HG02852 (cell line): ENCODE results near the gene TMEM222.

Experiments
- ATAC-seq: cut with Tn5 transposase; IDR thresholded peaks from one replicate; pipeline ENCODE4 v1.9.1; 2021; ENCODE audit warnings: mild to moderate bottlenecking, moderate library complexity; ENCODE audit not compliant: unreplicated experiment

The TMEM222 gene

GRCh38 chr1:27306071-27306470 lies 15.9 kb upstream of the TMEM222 start:
- no peak for ATAC-seq

GRCh38 chr1:27306892-27307761 lies 14.8 kb upstream of the TMEM222 start:
- no peak for ATAC-seq

- ATAC-seq: no peak
Measured at GRCh38 chr1:27307874-27308598, 13.9 kb upstream of the TMEM222 start.

- no peak for ATAC-seq
Measured at GRCh38 chr1:27314169-27314568, 7.8 kb upstream of the TMEM222 start.

GRCh38 chr1:27314737-27315136 lies 7.2 kb upstream of the TMEM222 start:
- no peak for ATAC-seq

GRCh38 chr1:27316860-27317259 lies 5.1 kb upstream of the TMEM222 start:
- ATAC-seq: no peak

DNA sequence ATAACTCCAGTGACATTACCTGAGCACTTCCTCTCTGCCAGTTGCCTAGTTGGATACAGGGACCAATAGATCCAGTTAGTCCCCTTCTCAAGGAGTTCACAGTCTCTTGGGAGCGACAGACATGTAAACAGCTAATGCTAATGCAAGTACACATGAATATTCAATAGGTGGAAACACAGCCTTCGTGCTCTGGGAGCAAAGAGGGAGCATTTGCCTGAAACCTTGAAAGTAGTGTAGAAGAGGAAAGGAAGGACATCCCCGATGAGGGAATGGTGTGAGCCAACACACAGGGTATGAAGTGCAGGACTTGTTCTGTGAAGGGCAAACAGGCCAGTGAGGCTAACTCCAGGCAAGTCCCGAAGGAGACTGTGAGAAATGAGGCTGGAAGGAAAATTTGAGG lies 3.8 kb upstream of the TMEM222 start:
- ATAC-seq: no peak

DNA sequence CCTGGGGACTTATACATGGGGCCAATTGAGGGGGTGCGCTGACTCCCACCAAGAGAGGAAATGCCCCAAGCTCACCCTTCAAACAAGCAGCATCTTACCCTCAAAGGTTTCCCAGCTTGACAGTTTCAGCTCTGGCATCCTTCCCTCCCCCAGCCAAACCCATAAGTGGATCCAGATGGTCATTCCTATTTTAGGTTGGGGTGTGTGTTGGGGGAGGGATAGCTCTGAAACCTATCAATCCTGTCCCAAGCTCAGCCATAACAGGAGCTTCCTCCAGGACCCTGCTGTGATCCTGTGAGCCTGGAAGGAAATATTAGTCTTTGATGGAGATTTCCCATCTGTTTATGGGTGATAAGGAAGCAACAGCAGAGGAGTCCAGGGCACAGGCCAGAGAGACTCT lies 3.4 kb upstream of the TMEM222 start:
- no peak for ATAC-seq

GRCh38 chr1:27322569-27323240 lies 742 bp downstream of the TMEM222 start:
- no peak for ATAC-seq

DNA sequence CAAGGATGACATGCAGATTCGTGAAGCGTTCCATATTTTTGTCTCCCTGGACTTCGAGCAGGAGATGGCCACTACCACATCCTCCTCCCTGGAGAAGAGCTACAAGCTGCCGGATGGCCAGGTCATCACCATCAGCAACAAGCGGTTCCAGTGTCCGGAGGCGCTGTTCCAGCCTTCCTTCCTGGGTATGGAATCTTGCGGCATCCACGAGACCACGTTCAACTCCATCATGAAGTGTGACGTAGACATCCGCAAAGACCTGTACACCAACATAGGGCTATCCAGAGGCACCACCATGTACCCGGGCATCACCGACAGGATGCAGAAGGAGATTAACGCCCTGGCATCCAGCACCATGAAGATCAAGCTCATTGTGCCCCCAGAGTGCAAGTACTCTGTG lies 3.3 kb downstream of the TMEM222 start:
- no peak for ATAC-seq

DNA sequence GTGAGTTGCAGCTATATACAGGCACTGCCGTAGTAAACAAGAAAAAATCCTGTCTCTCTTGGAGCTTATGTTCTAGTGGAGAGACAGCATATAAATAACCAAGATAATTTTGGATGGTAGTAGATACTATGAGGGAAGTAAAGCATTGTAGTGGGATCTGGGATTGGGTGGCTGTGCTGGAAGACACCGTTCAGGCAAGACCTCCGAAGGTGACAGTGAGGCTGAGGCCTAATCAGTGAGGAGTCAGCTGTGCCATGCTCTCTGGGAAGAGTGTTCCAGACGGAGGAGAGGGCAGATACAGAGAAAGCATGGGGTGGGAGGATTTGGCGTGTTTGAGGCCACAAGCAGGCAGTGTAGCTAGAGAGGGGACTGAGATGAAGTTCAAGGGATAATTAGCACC lies 6.0 kb downstream of the TMEM222 start:
- no peak for ATAC-seq

GRCh38 chr1:27330786-27331185 lies 8.8 kb downstream of the TMEM222 start:
- ATAC-seq: no peak

GRCh38 chr1:27331426-27331825 lies 9.5 kb downstream of the TMEM222 start:
- no peak for ATAC-seq

DNA sequence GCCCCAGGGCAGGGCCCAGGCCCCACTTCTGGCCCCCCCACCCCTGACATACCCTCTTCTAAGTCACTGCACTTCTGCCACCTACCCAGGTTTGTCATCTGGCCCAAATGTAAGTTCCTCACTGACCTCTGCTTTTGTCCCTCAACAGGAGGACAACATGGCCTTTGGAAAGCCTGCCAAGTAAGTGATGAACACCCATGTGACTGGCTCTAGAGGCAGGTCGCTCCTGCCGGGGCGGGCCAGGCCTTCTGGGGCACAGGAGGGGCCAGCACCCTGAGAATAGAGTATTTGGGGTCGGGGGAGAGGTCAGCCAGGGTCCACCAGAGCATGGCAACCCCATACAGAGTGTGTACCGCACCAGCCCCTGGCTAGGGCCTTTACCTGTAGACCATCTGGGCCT lies 10.0 kb downstream of the TMEM222 start:
- no peak for ATAC-seq

DNA sequence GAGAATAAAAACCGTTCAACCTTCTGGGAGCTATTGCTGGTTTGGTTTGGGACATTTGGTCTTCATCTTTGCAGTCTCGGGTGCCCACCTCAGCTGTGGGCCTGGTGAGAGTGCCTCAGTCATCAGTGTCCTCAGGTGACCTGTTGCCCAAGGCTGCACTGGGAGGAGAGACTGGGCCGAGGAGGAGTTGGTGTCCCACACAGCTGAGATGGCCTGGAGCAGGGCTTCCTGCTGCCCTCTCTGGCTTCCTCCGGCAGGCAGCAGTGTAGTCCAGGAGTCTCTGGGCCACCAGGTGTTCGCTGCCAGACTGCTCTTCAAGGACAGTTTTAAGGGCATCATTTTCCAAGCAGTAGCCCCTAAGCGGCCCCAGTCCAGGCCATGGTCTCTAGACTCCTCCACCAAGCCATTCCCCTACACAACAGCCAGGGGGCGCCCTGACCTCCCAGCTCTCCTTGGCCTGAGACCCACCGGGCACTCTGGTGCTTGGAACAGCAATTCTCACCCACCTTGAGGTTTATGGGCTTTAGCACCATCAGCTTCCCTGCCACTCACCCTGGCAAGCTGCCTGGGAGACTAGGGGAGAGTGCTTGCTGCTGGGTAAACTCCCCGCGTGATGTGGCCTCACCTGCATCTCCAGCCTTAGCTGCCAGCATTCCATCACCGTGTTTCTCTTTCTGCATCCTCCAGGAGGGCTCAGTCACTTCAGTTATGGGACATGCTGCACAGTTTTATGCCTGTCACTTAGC lies 10.7 kb downstream of the TMEM222 start:
- ATAC-seq: no peak

- no peak for ATAC-seq
Measured at GRCh38 chr1:27333717-27334279, 11.8 kb downstream of the TMEM222 start.

- ATAC-seq: no peak
Measured at GRCh38 chr1:27335506-27336422, 13.8 kb downstream of the TMEM222 start.

GRCh38 chr1:27336756-27337155 lies 14.8 kb downstream of the TMEM222 start:
- ATAC-seq: no peak

- no peak for ATAC-seq
Measured at GRCh38 chr1:27338751-27339150, 16.8 kb downstream of the TMEM222 start.

DNA sequence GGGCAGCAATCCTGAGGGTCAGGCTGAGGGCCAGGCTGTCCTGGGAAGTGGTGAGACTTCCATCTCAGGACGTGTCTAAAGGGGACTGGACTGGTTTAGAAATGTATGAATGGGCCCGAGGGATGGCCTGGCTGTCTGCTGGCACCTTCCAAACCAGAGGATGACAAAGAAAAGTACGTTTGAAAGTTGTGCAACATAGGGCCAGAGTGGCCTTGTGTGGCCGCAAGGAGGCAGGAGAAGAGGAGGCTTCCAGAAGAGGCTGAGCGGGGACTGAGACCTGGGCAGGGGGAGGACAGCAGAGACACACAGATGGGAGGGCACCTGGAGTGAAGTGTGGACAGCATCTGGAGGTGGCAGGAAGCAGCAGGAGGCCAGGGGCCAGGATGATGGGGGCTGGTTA lies 17.2 kb downstream of the TMEM222 start:
- ATAC-seq: no peak
